GM12872 (cell line): ENCODE results near the gene TXNDC8.

Source experiments
- TF ChIP-seq, protein P1 (sequence below): IDR thresholded peaks from 3 replicates; pipeline ENCODE4 v1.5.1; 2011; ENCODE audit warnings: low read depth, mild to moderate bottlenecking, low read length, moderate library complexity; ENCODE audit not compliant: insufficient read depth

TXNDC8 gene

GRCh38 chr9:110308633-110309038 is 29.0 kb downstream of the TXNDC8 start:
- TF ChIP-seq, protein P1, sequence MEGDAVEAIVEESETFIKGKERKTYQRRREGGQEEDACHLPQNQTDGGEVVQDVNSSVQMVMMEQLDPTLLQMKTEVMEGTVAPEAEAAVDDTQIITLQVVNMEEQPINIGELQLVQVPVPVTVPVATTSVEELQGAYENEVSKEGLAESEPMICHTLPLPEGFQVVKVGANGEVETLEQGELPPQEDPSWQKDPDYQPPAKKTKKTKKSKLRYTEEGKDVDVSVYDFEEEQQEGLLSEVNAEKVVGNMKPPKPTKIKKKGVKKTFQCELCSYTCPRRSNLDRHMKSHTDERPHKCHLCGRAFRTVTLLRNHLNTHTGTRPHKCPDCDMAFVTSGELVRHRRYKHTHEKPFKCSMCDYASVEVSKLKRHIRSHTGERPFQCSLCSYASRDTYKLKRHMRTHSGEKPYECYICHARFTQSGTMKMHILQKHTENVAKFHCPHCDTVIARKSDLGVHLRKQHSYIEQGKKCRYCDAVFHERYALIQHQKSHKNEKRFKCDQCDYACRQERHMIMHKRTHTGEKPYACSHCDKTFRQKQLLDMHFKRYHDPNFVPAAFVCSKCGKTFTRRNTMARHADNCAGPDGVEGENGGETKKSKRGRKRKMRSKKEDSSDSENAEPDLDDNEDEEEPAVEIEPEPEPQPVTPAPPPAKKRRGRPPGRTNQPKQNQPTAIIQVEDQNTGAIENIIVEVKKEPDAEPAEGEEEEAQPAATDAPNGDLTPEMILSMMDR = no peak

DNA sequence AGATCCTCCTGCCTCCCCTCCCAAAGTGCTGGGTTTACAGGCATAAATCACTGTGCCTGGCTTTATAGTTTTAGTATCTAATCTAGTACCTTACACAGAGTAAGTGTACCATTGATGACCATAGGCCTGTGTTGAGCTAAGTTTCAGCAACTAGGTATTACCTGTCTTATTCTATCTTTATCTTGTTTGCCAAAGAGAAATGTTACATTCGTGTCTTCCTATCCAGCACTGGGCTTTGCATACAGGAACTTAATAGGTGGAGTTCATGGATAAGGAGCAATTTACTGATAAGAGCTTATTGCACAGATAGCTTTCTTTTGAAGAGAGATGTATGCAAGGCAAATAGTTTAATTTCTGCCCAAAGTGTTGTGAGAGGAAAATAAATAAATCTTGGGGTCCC is 30.5 kb downstream of the TXNDC8 start:
- TF ChIP-seq, protein P1 = no peak

- TF ChIP-seq, protein P1 = no peak
These were observed 34.5 kb downstream of the TXNDC8 start for GRCh38 chr9:110303133-110303532.

DNA sequence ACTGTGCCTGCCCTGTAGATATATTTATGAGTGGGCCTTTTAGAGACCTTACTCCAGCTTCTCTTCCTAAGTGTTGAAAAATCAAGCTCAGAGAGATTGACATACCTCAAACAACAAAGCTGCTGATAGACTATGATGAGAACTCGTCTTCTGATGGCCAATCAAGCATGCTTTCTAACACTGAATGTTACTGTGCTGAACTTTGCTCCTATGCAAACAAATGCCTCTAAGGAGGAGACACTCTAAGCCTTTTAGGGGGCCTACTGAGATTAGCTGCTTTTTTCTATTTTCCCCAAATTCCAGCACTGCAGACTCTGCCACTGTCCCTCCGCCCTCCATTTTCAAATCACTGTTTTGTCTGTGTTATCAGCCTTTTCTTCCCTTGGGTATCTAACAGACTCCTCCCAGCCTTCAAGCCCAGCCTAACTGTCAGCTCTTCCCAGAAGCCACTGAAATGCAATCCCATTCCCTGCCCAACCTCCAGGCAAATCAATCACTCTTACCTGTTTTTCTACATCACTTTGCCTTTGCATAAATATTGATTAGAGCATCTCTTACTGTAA is 39.5 kb downstream of the TXNDC8 start:
- TF ChIP-seq, protein P1 = no peak

DNA sequence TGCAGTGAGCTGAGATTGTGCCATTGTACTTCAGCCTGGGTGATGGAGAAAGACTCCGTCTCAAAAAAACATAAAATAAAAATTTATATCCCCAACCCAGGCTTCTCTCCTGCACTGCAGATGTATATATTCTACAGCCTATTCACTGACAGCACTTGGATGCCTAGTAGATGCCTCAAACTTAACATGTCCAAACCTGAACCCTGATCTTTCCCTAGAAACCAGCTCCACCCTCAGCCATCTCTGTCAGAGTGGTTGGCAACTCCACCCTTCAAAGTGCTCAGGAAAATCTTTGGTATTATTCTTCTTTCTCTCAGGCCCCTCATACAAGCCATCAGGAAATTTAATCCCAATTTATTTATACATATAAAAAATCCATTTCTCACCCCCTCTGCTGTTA is 44.4 kb downstream of the TXNDC8 start:
- TF ChIP-seq, protein P1 = no peak

- TF ChIP-seq, protein P1 = no peak
These were observed 45.6 kb downstream of the TXNDC8 start for GRCh38 chr9:110291921-110292557.

DNA sequence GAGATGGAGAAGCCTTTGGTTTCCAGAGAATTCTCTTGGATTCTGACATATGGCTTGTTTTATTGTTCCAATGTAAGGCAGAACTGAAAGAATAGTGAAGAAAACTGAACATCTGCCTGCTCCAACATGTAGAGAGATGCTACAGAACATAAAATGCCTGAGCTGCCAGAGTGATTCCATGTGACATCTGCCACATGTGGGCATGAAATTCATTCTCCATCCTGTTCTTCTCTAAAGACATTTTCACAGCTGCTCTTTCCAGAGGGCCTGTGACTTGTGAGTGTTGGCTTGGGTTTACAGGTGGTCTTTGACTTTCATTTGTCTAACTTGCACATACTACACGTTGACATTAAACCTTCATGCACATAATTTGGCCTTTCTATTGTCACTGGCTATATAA is 47.7 kb downstream of the TXNDC8 start:
- TF ChIP-seq, protein P1 = no peak

DNA sequence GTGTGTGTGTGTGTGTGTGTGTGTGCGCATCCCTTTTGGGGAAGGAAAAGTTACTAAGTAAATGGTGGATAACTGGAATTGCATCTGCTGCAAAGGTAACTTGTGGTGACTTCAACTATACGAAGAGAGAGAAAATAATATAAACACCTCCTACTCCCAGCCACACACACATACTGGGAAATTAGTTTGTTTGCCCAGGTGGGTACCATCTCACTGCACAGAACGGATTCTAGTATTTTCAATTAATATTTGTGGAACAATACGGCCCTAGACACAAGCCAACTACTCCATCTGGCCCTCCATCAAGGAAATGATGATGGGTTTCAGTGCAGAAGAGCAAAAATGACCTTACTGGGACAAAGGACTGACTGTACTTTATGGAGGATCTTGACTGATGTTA is 49.2 kb downstream of the TXNDC8 start:
- TF ChIP-seq, protein P1 = no peak
